ENCODE results near the gene G6PD. TPM values are rescaled to one million over a fixed set of nuclear protein-coding genes. Genes with fewer than 3 reads are reported as not detected.
A peak's percentile ranks its signal among the peaks of the same experiment; 100 is the strongest.

G6PD gene
- total and polyA plus RNA-seq, 8 donors, result 34.8 to 109 (median 42.0) TPM

GRCh38 chrX:154485150-154486051 is 61.2 kb downstream of the G6PD start:
- Histone ChIP-seq H3K36me3 (peaks cover 0 to 17% of the 10 kb centered on the region in 2 donors), H3K27me3 (no peaks in the 10 kb centered on the region), H3K27ac (peak overlapping the region; percentile 70 to 80), H3K9me3 (no peaks in the 10 kb centered on the region), H3K4me3 (peak overlapping the region; percentile 54 to 68), H3K4me1 (peaks cover 6 to 46% of the 10 kb centered on the region in 2 donors)
- intact Hi-C loops (cut with DNase I), result no loop called here
- ATAC-seq, result no peak
- DNase-seq, result no peak
- no peak for TF ChIP-seq CTCF (IDR thresholded peaks at IDR 0.05)

GRCh38 chrX:154484255-154485149 is 62.1 kb downstream of the G6PD start:
- Histone ChIP-seq H3K36me3 (peaks cover 0 to 17% of the 10 kb centered on the region in 2 donors), H3K27ac (no peak overlapping the region), H3K27me3 (no peaks in the 10 kb centered on the region), H3K4me3 (peak overlapping the region in 1 of 2 donors; percentile 68), H3K9me3 (no peaks in the 10 kb centered on the region), H3K4me1 (peaks cover 6 to 45% of the 10 kb centered on the region in 2 donors)
- DNase-seq, result no peak
- intact Hi-C loops (cut with DNase I), result no loop called here
- no peak for TF ChIP-seq CTCF (IDR thresholded peaks at IDR 0.05)
- no peak for ATAC-seq

GRCh38 chrX:154483325-154483724 is 63.3 kb downstream of the G6PD start:
- TF ChIP-seq CTCF (IDR thresholded peaks at IDR 0.05), result no peak

GRCh38 chrX:154482786-154483185 is 63.9 kb downstream of the G6PD start:
- intact Hi-C loops (cut with DNase I), result no loop called here
- Histone ChIP-seq H3K27ac (no peak overlapping the region), H3K4me1 (peaks cover 6 to 40% of the 10 kb centered on the region in 2 donors), H3K9me3 (no peaks in the 10 kb centered on the region), H3K4me3 (no peak overlapping the region), H3K36me3 (peaks cover 0 to 13% of the 10 kb centered on the region in 2 donors), H3K27me3 (no peaks in the 10 kb centered on the region)
- no peak for ATAC-seq
- no peak for TF ChIP-seq CTCF (IDR thresholded peaks at IDR 0.05)
- peak in 1 of 4 donors; percentile 23 for DNase-seq

More at GRCh38 chrX:154483325-154483724, 63.3 kb downstream of the G6PD start:
- ATAC-seq (no peak), DNase-seq (no peak)
- Histone ChIP-seq H3K27me3 (no peaks in the 10 kb centered on the region), H3K4me1 (peaks cover 6 to 37% of the 10 kb centered on the region in 2 donors), H3K27ac (no peak overlapping the region), H3K36me3 (peaks cover 0 to 17% of the 10 kb centered on the region in 2 donors), H3K4me3 (no peak overlapping the region), H3K9me3 (no peaks in the 10 kb centered on the region)
- intact Hi-C loops (cut with DNase I), result no loop called here

Measured in left lung (tissue), 10 donors.